BE2C (cell line): Measurements from ENCODE around the gene STAT5A.
"Not testable (repeated sequence)": the region's sequence is repeated elsewhere in the genome, so short reads cannot be mapped to it uniquely, and the experiment has no call there.

Experiments used
- DNase-seq: peaks from one replicate; pipeline ENCODE4 v3.0.0-alpha.2; 2020
- H3K27me3 ChIP-seq: fragments of 250-450 bp; sonication (Bioruptor Pico); 2 replicates; pipeline ENCODE4 v1.5.1; 2020; ENCODE audit warnings: mild to moderate bottlenecking
- H3K36me3 ChIP-seq: fragments of 250-450 bp; sonication (Bioruptor Pico); 2 replicates; pipeline ENCODE4 v1.5.1; 2020; ENCODE audit warnings: mild to moderate bottlenecking
- H3K4me1 ChIP-seq: fragments of 250-450 bp; sonication (Bioruptor Pico); 2 replicates; pipeline ENCODE4 v1.5.1; 2020
- H3K4me3 ChIP-seq: 2 replicates; pipeline ENCODE4 v1.5.1; 2011; ENCODE audit warnings: low read depth, low read length
- H3K9me3 ChIP-seq: fragments of 250-450 bp; sonication (Bioruptor Pico); 2 replicates; pipeline ENCODE4 v1.5.1; 2020
- TF ChIP-seq, protein P1 (sequence below): IDR thresholded peaks from 2 replicates; pipeline ENCODE4 v1.5.1; 2012; ENCODE audit warnings: mild to moderate bottlenecking, low read depth, low read length

The STAT5A gene

DNA sequence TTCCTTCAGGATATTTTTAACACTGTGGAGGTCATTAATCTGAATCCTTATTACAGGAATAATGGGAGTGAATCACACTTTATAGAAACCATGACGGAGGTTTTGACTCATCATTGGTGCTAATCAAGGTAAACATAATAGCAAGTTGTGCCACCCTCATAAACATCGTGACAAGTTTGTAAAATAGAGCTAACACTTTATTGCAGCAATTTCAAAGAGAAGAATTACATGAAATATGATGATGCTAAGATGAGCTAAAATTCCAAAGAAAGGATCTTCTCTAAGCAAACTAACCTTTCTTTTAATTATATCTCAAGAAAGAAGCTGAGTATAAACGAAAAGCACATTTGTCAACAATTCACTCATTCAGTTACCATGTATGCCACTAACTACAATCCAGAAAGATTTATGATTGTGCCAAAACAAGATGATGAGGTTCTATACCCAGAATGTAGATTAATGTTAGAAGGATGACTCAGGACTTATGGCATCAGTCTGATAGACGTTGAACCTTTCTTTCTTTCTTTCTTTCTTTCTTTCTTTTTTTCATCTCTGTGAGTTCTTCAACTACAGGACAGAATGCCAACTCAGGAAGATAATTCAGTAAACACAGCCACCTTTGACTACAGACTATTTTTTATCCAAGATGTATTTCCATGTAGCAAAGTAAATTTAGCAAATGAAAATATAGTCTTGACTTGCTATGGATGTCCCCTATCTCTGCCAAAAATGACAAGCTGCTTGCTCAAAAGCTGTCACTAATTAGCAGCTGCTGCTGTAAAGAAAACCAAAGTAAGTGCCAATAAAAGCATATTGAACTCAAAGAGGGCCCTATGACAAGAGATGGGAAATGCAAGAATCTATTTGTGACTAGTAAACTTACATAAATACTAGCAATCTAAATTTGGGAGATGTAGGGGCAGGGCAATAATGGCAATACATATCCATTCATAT lies 35.4 kb upstream of the STAT5A start:
- Histone ChIP-seq H3K9me3 (no peaks in the 10 kb centered on the region), H3K27me3 (no peaks in the 10 kb centered on the region), H3K4me1 (peaks cover 8% of the 10 kb centered on the region; the same call in 1 of the 2 replicates), H3K4me3 (no peak overlapping the region), H3K36me3 (no peaks in the 10 kb centered on the region)
- TF ChIP-seq, protein P1, sequence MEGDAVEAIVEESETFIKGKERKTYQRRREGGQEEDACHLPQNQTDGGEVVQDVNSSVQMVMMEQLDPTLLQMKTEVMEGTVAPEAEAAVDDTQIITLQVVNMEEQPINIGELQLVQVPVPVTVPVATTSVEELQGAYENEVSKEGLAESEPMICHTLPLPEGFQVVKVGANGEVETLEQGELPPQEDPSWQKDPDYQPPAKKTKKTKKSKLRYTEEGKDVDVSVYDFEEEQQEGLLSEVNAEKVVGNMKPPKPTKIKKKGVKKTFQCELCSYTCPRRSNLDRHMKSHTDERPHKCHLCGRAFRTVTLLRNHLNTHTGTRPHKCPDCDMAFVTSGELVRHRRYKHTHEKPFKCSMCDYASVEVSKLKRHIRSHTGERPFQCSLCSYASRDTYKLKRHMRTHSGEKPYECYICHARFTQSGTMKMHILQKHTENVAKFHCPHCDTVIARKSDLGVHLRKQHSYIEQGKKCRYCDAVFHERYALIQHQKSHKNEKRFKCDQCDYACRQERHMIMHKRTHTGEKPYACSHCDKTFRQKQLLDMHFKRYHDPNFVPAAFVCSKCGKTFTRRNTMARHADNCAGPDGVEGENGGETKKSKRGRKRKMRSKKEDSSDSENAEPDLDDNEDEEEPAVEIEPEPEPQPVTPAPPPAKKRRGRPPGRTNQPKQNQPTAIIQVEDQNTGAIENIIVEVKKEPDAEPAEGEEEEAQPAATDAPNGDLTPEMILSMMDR: no peak
- no peak for DNase-seq

GRCh38 chr17:42253578-42253977 lies 34.7 kb upstream of the STAT5A start:
- H3K36me3 ChIP-seq: no peaks in the 10 kb centered on the region
- no peak for DNase-seq
- no peaks in the 10 kb centered on the region for H3K9me3 ChIP-seq
- no peaks in the 10 kb centered on the region for H3K27me3 ChIP-seq
- peaks cover 8% of the 10 kb centered on the region; the same call in 1 of the 2 replicates for H3K4me1 ChIP-seq
- no peak overlapping the region for H3K4me3 ChIP-seq
- TF ChIP-seq, protein P1: no peak

DNA sequence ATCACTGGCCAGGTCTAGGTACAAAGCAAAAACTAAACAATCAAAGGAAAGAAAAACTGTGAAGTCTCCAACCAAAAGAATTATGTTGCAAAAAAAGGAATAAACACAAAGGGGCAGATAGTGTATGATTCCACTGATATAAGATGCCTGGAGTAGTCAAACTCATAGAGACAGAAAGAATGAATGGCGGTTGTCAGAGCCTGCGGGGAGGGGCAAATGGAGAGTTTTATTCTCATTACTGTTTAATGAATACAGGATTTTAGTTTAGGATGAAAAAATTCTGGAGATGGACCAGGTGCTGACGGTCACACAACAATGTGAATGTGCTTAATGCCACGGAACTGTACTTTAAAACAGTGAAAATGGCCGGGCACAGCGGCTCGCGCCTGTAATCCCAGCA lies 32.9 kb upstream of the STAT5A start:
- Histone ChIP-seq H3K9me3 (no peaks in the 10 kb centered on the region), H3K27me3 (no peaks in the 10 kb centered on the region), H3K4me1 (peaks cover 4% of the 10 kb centered on the region; the same call in 1 of the 2 replicates), H3K36me3 (no peaks in the 10 kb centered on the region), H3K4me3 (no peak overlapping the region)
- TF ChIP-seq, protein P1: no peak
- DNase-seq: no peak

- Histone ChIP-seq H3K36me3 (no peaks in the 10 kb centered on the region), H3K27me3 (no peaks in the 10 kb centered on the region), H3K4me3 (no peak overlapping the region), H3K4me1 (peaks cover 1% of the 10 kb centered on the region; the same call in 1 of the 2 replicates), H3K9me3 (no peaks in the 10 kb centered on the region)
- DNase-seq: no peak
- TF ChIP-seq, protein P1: no peak
Measured at GRCh38 chr17:42260318-42260717, 28.0 kb upstream of the STAT5A start.

- DNase-seq, H3K27me3 ChIP-seq, H3K36me3 ChIP-seq, H3K9me3 ChIP-seq, H3K4me3 ChIP-seq, H3K4me1 ChIP-seq: not testable (repeated sequence)
Measured at GRCh38 chr17:42264366-42264765, 23.9 kb upstream of the STAT5A start.

- Histone ChIP-seq H3K27me3 (no peaks in the 10 kb centered on the region), H3K36me3 (no peaks in the 10 kb centered on the region)
- TF ChIP-seq, protein P1: no peak
Measured at GRCh38 chr17:42266462-42266861, 21.8 kb upstream of the STAT5A start.

More at GRCh38 chr17:42266462-42266861, 21.8 kb upstream of the STAT5A start:
- no peaks in the 10 kb centered on the region for H3K9me3 ChIP-seq
- no peaks in the 10 kb centered on the region for H3K4me1 ChIP-seq
- DNase-seq: no peak
- no peak overlapping the region for H3K4me3 ChIP-seq
